Measurements from ENCODE around the gene PCP4L1. TPM values are rescaled to one million over a fixed set of nuclear protein-coding genes. Genes with fewer than 3 reads are reported as not detected.

PCP4L1 gene
- total RNA-seq, 2 donors from 2014 or later = not detected

DNA sequence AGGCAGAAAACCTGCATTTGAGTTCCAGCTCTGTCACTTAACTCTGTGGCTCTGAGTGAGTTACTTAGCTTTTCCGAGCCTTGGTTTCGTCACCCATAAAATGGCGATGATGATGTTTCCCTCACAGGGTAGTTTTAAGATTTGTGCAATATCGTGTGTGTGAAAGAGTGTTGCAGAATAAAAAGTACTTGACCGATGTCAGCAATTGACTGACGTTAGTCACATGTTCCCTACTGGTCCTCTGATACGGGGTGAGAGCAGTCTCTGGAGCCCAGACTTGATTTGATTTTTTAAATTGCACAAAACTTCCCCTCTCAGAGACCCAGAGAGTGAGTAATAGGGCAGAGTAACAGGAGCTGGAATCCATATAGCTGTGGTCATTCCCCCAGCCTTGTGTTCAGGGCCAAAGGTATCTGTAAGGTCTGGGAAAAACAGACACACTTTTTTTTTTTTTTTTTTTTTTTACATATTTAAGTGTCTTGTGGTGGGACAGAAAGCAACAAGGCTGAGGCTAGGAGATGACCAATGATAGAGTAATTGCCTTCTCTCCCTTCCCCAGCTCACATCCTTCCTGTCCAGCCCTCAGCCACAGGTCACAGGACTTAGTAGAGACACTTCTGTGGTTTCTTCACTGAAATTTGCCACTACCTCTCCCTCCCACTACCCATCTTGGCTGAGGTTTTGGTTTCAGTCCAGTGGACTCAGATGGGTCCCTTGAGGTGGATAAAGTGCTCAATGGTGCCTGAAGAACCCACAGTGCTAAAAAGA, 41.4 kb upstream of the PCP4L1 start:
- ATAC-seq (peak; percentile 49), DNase-seq (peak in 1 of 4 donors; percentile 60)
- no peak overlapping the region for H3K4me3 ChIP-seq
- intact Hi-C loops (cut with DNase I) = no loop called here
- no peaks in the 10 kb centered on the region for H3K9me3 ChIP-seq
- H3K36me3 ChIP-seq (replicated peaks in 1 of 2; ENCODE audit: insufficient read depth in 1 of 2, low read depth in 2 of 2) = peaks cover 8 to 21% of the 10 kb centered on the region in 2 donors
- TF ChIP-seq, protein P1, sequence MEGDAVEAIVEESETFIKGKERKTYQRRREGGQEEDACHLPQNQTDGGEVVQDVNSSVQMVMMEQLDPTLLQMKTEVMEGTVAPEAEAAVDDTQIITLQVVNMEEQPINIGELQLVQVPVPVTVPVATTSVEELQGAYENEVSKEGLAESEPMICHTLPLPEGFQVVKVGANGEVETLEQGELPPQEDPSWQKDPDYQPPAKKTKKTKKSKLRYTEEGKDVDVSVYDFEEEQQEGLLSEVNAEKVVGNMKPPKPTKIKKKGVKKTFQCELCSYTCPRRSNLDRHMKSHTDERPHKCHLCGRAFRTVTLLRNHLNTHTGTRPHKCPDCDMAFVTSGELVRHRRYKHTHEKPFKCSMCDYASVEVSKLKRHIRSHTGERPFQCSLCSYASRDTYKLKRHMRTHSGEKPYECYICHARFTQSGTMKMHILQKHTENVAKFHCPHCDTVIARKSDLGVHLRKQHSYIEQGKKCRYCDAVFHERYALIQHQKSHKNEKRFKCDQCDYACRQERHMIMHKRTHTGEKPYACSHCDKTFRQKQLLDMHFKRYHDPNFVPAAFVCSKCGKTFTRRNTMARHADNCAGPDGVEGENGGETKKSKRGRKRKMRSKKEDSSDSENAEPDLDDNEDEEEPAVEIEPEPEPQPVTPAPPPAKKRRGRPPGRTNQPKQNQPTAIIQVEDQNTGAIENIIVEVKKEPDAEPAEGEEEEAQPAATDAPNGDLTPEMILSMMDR (IDR thresholded peaks at IDR 0.05) = no peak
- peak in 1 of 3 donors; percentile 66 for TF ChIP-seq POLR2A (IDR thresholded peaks at IDR 0.05)
- WGBS, 2 donors = 34 to 49% methylated on average over 7 of the region's 7 CpGs
- H3K4me1 ChIP-seq = no peaks in the 10 kb centered on the region
- H3K27ac ChIP-seq = peak overlapping the region in 2 of 4 donors; percentile 54 to 78
- H3K27me3 ChIP-seq = no peaks in the 10 kb centered on the region

DNA sequence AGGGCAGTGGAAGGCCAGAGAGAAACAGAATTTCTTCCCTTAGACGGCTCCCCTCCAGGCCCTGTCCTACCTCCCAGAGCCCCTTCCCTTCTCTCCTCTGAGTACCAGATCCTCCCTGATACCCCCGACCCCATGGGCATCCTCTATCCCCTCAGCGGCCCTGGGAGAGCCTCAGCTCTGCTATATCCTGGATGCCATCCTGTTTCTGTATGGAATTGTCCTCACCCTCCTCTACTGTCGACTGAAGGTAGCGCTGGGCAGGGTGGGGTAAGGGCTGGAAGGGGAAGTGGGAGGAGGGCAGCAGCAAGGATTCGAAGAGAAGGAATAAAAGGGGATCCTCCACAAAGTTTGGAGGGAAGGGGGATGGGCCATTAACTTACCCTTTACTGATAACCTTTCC, 40.7 kb upstream of the PCP4L1 start:
- DNase-seq (no peak), ATAC-seq (no peak)
- no peaks in the 10 kb centered on the region for H3K9me3 ChIP-seq
- H3K4me3 ChIP-seq = no peak overlapping the region
- WGBS, 2 donors = 47 to 56% methylated on average over 5 to 6 of the region's 6 CpGs
- H3K27ac ChIP-seq = peak overlapping the region in 1 of 4 donors; percentile 78
- intact Hi-C loops (cut with DNase I) = no loop called here
- no peak for TF ChIP-seq POLR2A (IDR thresholded peaks at IDR 0.05)
- TF ChIP-seq, protein P1 (IDR thresholded peaks at IDR 0.05) = no peak
- H3K36me3 ChIP-seq (replicated peaks in 1 of 2; ENCODE audit: insufficient read depth in 1 of 2, low read depth in 2 of 2) = peaks cover 3 to 18% of the 10 kb centered on the region in 2 donors
- no peaks in the 10 kb centered on the region for H3K27me3 ChIP-seq
- H3K4me1 ChIP-seq = no peaks in the 10 kb centered on the region

DNA sequence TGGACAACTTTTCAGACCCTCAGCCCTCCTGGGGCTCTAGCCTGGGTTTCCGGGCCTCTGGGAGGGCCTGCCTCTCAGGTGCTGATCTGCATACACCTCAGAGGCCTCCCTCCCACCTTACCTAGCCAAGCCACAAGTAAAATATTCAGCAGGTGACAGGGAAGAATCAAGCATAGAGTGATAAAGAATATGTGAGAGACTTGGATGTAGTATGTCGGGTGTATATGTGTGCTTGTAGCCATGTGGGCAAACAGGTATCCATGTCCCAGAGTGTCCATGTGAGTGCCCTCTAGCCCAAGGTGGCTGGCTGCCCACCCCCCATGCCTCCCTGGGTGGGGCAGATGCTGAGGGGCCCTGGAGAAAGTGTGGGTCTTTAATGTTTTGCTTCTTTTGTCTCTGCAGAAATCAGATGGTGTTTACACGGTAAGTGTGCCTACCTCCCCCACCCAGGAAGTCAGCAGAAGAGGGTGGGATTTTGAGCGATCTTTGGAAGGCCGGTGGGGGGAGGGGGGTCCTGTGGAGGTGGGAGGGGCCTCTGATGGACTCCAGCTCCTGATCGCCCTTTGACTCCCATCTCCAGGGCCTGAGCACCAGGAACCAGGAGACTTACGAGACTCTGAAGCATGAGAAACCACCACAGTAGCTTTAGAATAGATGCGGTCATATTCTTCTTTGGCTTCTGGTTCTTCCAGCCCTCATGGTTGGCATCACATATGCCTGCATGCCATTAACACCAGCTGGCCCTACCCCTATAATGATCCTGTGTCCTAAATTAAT, 40.1 kb upstream of the PCP4L1 start:
- intact Hi-C loops (cut with DNase I) = no loop called here
- H3K4me1 ChIP-seq = no peaks in the 10 kb centered on the region
- no peak overlapping the region for H3K4me3 ChIP-seq
- no peaks in the 10 kb centered on the region for H3K9me3 ChIP-seq
- 55 to 66% methylated on average over 7 to 8 of the region's 8 CpGs for WGBS, 2 donors
- TF ChIP-seq, protein P1 (IDR thresholded peaks at IDR 0.05) = no peak
- no peak for TF ChIP-seq POLR2A (IDR thresholded peaks at IDR 0.05)
- H3K27me3 ChIP-seq = no peaks in the 10 kb centered on the region
- H3K27ac ChIP-seq = no peak overlapping the region
- ATAC-seq (no peak), DNase-seq (no peak)
- peaks cover 0 to 12% of the 10 kb centered on the region in 2 donors for H3K36me3 ChIP-seq (replicated peaks in 1 of 2; ENCODE audit: insufficient read depth in 1 of 2, low read depth in 2 of 2)

DNA sequence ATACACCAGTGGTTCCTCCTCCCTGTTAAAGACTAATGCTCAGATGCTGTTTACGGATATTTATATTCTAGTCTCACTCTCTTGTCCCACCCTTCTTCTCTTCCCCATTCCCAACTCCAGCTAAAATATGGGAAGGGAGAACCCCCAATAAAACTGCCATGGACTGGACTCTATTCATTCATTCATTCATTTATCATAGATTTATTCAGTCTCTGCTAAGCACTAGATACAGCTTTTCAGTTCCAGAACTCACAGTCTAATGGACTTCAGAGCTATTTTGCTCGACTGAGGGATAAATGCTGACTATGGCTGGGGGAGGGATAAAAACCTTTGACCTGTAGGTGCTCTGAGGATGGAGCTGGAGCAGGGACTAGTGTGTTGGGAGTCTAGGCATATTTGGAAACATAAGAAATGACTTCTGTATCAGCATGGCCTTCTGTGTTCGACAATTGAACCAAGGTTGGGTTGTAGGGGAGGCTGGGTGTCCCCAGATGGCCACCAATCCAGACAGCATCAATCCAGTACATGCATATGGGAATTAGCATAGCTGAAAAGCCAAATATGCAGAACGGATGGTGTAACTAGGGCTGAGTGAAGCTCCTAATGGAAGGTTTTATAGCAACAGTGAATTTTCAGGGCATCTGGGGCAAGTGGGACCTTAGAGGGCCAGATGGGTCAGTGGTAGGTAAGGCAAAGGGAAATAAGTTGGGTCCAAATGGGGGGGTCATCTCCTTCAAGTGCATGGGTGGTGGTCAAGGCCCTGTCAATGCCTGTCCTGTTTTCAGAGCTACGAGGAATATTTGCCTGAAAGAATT, 39.3 kb upstream of the PCP4L1 start:
- no peaks in the 10 kb centered on the region for H3K27me3 ChIP-seq
- no peak for ATAC-seq
- TF ChIP-seq POLR2A (IDR thresholded peaks at IDR 0.05) = no peak
- TF ChIP-seq, protein P1 (IDR thresholded peaks at IDR 0.05) = no peak
- no peak overlapping the region for H3K27ac ChIP-seq
- H3K36me3 ChIP-seq (replicated peaks in 1 of 2; ENCODE audit: insufficient read depth in 1 of 2, low read depth in 2 of 2) = peaks cover 0 to 4% of the 10 kb centered on the region in 2 donors
- peaks cover 4% of the 10 kb centered on the region for H3K4me1 ChIP-seq
- H3K9me3 ChIP-seq = no peaks in the 10 kb centered on the region
- no peak overlapping the region for H3K4me3 ChIP-seq
- DNase-seq = no peak
- WGBS, 2 donors = 67 to 74% methylated on average over 5 of the region's 5 CpGs
- intact Hi-C loops (cut with DNase I) = no loop called here
